Cardiac fibroblast (primary cell): ENCODE data around the gene SIN3A.

ENCODE experiments used
- DNase-seq, 2 donors: peaks; one replicate each; pipeline versions ENCODE4 v3.0.0 to v3.0.0-alpha.2; 2010; ENCODE audit warnings: low read depth in 2 of 2
- H3K4me3 ChIP-seq, 2 donors: replicated peaks in 1 of 2; 1 replicate in 1 of 2; 2 replicates in 1 of 2; pipeline ENCODE4 v1.5.1; 2011; ENCODE audit warnings: low read depth in 2 of 2, low read length in 2 of 2, mild to moderate bottlenecking in 2 of 2, moderate library complexity in 1 of 2
- CTCF ChIP-seq: IDR thresholded peaks from one replicate; pipeline ENCODE4 v1.5.1; 2011; ENCODE audit warnings: low read depth, mild to moderate bottlenecking, low read length, inconsistent platforms

The SIN3A gene

GRCh38 chr15:75468913-75469598 is 17.6 kb upstream of the SIN3A start:
- no peak overlapping the region for H3K4me3 ChIP-seq
- TF ChIP-seq CTCF = no peak
- DNase-seq = peak in 1 of 2 donors; percentile 23

GRCh38 chr15:75460646-75461045 is 9.2 kb upstream of the SIN3A start:
- H3K4me3 ChIP-seq = no peak overlapping the region
- no peak for DNase-seq
- no peak for TF ChIP-seq CTCF

GRCh38 chr15:75459581-75459980 is 8.1 kb upstream of the SIN3A start:
- no peak for TF ChIP-seq CTCF
- no peak for DNase-seq
- H3K4me3 ChIP-seq = no peak overlapping the region

GRCh38 chr15:75456710-75457109 is 5.2 kb upstream of the SIN3A start:
- TF ChIP-seq CTCF = no peak
- H3K4me3 ChIP-seq = no peak overlapping the region
- peak in 1 of 2 donors; percentile 20 for DNase-seq

- H3K4me3 ChIP-seq = peak overlapping the region; percentile 87 to 94
- TF ChIP-seq CTCF = no peak
- peak; percentile 50 to 62 for DNase-seq
Measured at GRCh38 chr15:75455982-75456531, 4.6 kb upstream of the SIN3A start.

- no peak for TF ChIP-seq CTCF
- DNase-seq = peak; percentile 77 to 84
- peak overlapping the region; percentile 87 to 94 for H3K4me3 ChIP-seq
Measured at GRCh38 chr15:75455424-75455981, 4.0 kb upstream of the SIN3A start.
